ENCODE data around the gene SLC16A10. TPM values are rescaled to one million over a fixed set of nuclear protein-coding genes. Genes with fewer than 3 reads are reported as not detected.

SLC16A10 gene
- total and polyA plus RNA-seq, 2 of the 8 experiments (the other 6 are each of a cell fraction or from before 2014, with no cell fraction given): 18.6 to 23.2 TPM

DNA sequence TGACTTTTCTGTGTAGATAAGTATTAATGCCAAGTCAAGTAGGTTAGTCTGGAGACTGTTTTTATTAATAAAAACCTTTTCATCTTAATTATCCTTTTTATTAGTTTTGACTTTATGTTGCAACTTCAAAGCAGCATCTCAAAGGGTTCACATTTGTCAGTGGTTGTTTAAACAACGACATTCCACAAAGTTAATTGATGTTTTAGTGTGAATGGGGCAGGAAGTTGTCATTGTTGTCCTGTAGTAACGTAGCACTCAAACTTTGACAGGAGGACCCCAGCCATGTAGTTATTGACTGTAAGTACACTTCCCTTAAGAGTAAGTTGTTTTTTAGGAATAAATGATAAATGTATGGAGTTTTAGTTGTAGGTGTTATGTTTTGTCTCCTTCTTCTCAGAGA lies 11.3 kb downstream of the SLC16A10 start:
- WGBS, 2 experiments (ENCODE audit: extremely low coverage in 1 of 2, insufficient coverage in 1 of 2, insufficient read length in 1 of 2, insufficient replicate concordance in 2 of 2, low coverage in 1 of 2, low lambda C conversion rate in 2 of 2, missing lambda C conversion rate in 1 of 2): 85% methylated on average over 2 of the region's 2 CpGs; no CpG with 5 or more reads in 1 of the 2 experiments
- no peaks in the 10 kb centered on the region for H3K9me3 ChIP-seq (ENCODE audit: insufficient read depth in 2 of 2, low read depth in 1 of 2, low read length in 1 of 2)
- H4K91ac ChIP-seq (replicated peaks; ENCODE audit: insufficient read length, low read length): no peak overlapping the region
- H3K79me2 ChIP-seq (ENCODE audit: control insufficient read depth in 1 of 2, insufficient read depth in 2 of 2, low read length in 2 of 2): peaks cover 0 to 18% of the 10 kb centered on the region in 2 experiments; a peak in 2 of 4 replicates
- no peak overlapping the region for H3K56ac ChIP-seq (replicated peaks; ENCODE audit: insufficient read length, low read depth, low read length)
- H2AK5ac ChIP-seq (ENCODE audit: low read depth, low read length): no peak overlapping the region
- H2BK120ac ChIP-seq (replicated peaks; ENCODE audit: low read depth, low read length): no peak overlapping the region
- no peak overlapping the region for H3K23ac ChIP-seq (ENCODE audit: insufficient read length)
- no peak overlapping the region for H3K27ac ChIP-seq (ENCODE audit: low read depth, low read length)
- POLR2A ChIA-PET (ENCODE audit: partially characterized antibody): interaction anchor here (0.9 to 1.3 kb wide), 2 partner anchors 8 to 72 kb away, joined by 3 to 4 read pairs; no protein-coding TSS in a partner anchor
- H3K36me3 ChIP-seq (ENCODE audit: control insufficient read depth in 2 of 4, insufficient read depth in 4 of 4, low read length in 3 of 4): no peaks in the 10 kb centered on the region
- FAIRE-seq (no peak), DNase-seq (ENCODE audit: low read depth in 1 of 2, low spot score in 2 of 2) (no peak)
- no peak overlapping the region for H2BK12ac ChIP-seq (ENCODE audit: low read depth, low read length)
- H4K20me1 ChIP-seq (replicated peaks in 1 of 2; ENCODE audit: control insufficient read depth in 1 of 2, insufficient read depth in 2 of 2, low read length in 2 of 2): no peaks in the 10 kb centered on the region
- no peak overlapping the region for H3K4ac ChIP-seq (replicated peaks; ENCODE audit: insufficient read length, low read depth, low read length)
- H2BK20ac ChIP-seq (ENCODE audit: low read length): no peak overlapping the region
- H4K5ac ChIP-seq (ENCODE audit: insufficient read length, low read depth, low read length): no peak overlapping the region
- no peaks in the 10 kb centered on the region for H3K27me3 ChIP-seq (replicated peaks in 1 of 4; ENCODE audit: control insufficient read depth in 3 of 4, extremely low read depth in 1 of 4, insufficient read depth in 3 of 4, low read length in 3 of 4)
- H2BK5ac ChIP-seq (ENCODE audit: low read depth, low read length): no peak overlapping the region
- no peak overlapping the region for H2AFZ ChIP-seq (ENCODE audit: low read length)
- no peak overlapping the region for H3K4me2 ChIP-seq (ENCODE audit: insufficient read depth in 1 of 2, low read depth in 2 of 2, low read length in 2 of 2)
- no peak overlapping the region for H2BK15ac ChIP-seq (ENCODE audit: low read length)
- no peak for TF ChIP-seq SP4 (IDR thresholded peaks at IDR 0.05; ENCODE audit: low read length)
- no peaks in the 10 kb centered on the region for H3K4me1 ChIP-seq (replicated peaks in 1 of 4; ENCODE audit: control insufficient read depth in 3 of 4, insufficient read depth in 4 of 4, low read length in 3 of 4)
- H3K23me2 ChIP-seq (ENCODE audit: low read depth, low read length): no peaks in the 10 kb centered on the region
- CTCF ChIA-PET (ENCODE audit: partially characterized antibody): interaction anchor here (1.2 kb wide), 1 partner anchor 31 kb away, joined by 3 read pairs; no protein-coding TSS in a partner anchor
- H3K9ac ChIP-seq (replicated peaks in 1 of 4; ENCODE audit: extremely low read depth in 1 of 4, low read depth in 3 of 4, low read length in 3 of 4): no peak overlapping the region
- H3K79me1 ChIP-seq (ENCODE audit: low read depth, low read length): peaks cover 2% of the 10 kb centered on the region; the same call in 1 of the 2 replicates
- H3K18ac ChIP-seq (ENCODE audit: extremely low read depth, low read length): no peak overlapping the region
- no peak overlapping the region for H3K4me3 ChIP-seq (ENCODE audit: extremely low read depth in 1 of 4, insufficient read depth in 2 of 4, low read depth in 3 of 4, low read length in 4 of 4)
- H3K14ac ChIP-seq (ENCODE audit: insufficient read length): no peak overlapping the region
- H4K8ac ChIP-seq (ENCODE audit: extremely low read depth, insufficient read depth, low read length): no peak overlapping the region
